Measurements from ENCODE around the gene HAL.
A peak's percentile ranks its signal among the peaks of the same experiment; 100 is the strongest.

HAL gene

GRCh38 chr12:96036765-96037455 lies 40.8 kb upstream of the HAL start:
- H3K27ac ChIP-seq: no peak overlapping the region

GRCh38 chr12:96035283-96036236 lies 39.4 kb upstream of the HAL start, which contains the start of gene LTA4H:
TSS of gene LTA4H (minus strand) at chr12:96035587. CDS start at chr12:96035519, 68 bp downstream.
- peak within 1 kb of the TSS; percentile 78 for H3K27ac ChIP-seq
- TF ChIP-seq ZFX (IDR thresholded peaks at IDR 0.05): no peak
- TF ChIP-seq CTCF (conservative IDR thresholded peaks at IDR 0.05): no peak

More at GRCh38 chr12:96036765-96037455, 40.8 kb upstream of the HAL start:
- TF ChIP-seq CTCF (conservative IDR thresholded peaks at IDR 0.05): no peak
- TF ChIP-seq ZFX (IDR thresholded peaks at IDR 0.05): no peak

DNA sequence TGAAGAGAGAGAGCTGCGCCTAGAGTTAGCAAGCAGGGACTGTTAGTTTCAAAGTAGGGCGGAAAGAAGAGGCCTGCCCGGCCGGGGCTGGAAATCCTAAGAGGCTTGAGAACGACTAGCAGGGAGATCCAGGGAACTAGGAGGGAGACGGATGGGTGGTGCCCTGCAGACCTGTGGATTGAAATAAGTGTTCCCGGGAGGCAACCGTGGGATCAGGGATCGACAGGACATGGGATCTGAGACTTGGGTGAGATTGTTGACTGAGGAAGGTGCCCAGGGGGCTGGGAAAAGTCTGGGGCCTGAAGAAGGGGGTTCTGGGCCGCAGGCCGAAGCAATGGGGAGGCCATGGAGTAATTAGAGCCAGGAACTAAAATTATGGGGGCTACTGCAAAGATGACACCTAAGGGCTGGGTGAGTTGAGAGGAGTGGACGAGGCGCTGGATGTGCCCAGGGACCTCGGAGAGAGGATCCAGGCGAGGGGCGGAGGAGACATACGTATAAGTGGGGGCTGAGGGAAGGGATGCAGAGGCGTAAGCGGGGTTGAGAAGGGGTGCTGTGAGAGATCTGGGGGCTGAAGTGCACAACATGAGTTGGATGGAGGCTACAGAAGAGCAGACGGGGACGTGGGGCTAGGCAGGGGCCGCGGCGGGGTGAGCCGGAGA lies 38.6 kb upstream of the HAL start:
- peak overlapping the region; percentile 78 for H3K27ac ChIP-seq
- TF ChIP-seq CTCF (conservative IDR thresholded peaks at IDR 0.05) (no peak), ZFX (IDR thresholded peaks at IDR 0.05) (no peak)

- H3K27ac ChIP-seq: no peak overlapping the region
- no peak for TF ChIP-seq CTCF (conservative IDR thresholded peaks at IDR 0.05)
- TF ChIP-seq ZFX (IDR thresholded peaks at IDR 0.05): no peak
These were observed 37.6 kb upstream of the HAL start for GRCh38 chr12:96033549-96034389.

DNA sequence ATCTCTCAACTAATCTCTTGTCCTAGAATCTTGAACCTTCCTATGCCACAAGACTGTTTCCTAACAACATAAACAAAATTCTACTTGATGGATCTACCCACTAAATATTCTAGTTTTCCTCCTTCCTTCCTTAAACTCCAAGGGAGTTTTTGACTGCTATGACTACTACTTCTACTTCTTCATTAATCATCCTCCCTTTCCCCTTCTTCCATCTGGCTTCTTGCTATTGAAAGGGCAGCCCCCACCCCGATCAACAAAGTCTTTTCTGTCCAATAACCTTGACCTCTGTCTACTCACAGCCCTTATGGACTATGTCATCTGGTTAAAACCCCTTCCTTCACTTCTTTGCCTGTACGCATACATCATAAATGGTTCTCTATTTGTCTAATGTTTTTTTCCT lies 33.7 kb upstream of the HAL start:
- H3K27ac ChIP-seq: no peak overlapping the region
- TF ChIP-seq CTCF (conservative IDR thresholded peaks at IDR 0.05) (no peak), ZFX (IDR thresholded peaks at IDR 0.05) (no peak)

DNA sequence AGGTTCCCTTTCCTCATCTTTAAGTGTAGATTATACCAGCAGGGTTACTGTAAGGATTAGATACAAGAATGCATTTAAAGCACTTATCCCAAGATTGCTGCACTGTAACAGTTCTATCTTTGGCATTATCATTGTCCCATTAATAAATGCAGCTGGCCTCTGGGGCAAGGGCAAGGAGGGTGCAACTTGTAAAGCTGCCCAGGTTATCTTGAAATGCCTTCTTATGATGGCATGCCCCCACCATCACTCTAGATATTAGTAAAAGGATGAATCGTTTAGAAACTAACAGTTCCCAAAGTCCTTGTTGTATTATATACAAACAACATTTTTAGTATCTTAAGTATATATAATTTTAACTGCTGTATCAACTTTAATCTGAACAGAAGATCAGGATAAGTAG lies 32.4 kb upstream of the HAL start:
- no peak overlapping the region for H3K27ac ChIP-seq
- no peak for TF ChIP-seq ZFX (IDR thresholded peaks at IDR 0.05)
- TF ChIP-seq CTCF (conservative IDR thresholded peaks at IDR 0.05): no peak
